Stomach (tissue), 9 donors: ENCODE data around the gene STARD7. TPM values are rescaled to one million over a fixed set of nuclear protein-coding genes. Genes with fewer than 3 reads are reported as not detected.
"Not testable (repeated sequence)": the region's sequence is repeated elsewhere in the genome, so short reads cannot be mapped to it uniquely, and the experiment has no call there.

Experiments used
- DNase-seq, 2 donors: peaks; one replicate each; pipeline versions ENCODE4 v3.0.0 to v3.0.0-alpha.2; 2013 to 2019
- H3K27ac ChIP-seq, 5 donors: fragments of 200-600 bp in 4 of 5; sonication (generic) in 4 of 5; one replicate each; pipeline ENCODE4 v1.5.1; 2013 to 2019; ENCODE audit warnings: mild to moderate bottlenecking in 1 of 5, moderate library complexity in 1 of 5
- H3K27me3 ChIP-seq, 3 donors: fragments of 200-600 bp; sonication (generic); one replicate each; pipeline ENCODE4 v1.5.1; 2017 to 2019; ENCODE audit warnings: mixed run types in 1 of 3
- H3K36me3 ChIP-seq, 4 donors: fragments of 200-600 bp; sonication (generic); 1 replicate in 3 of 4; 2 replicates in 1 of 4; pipeline ENCODE4 v1.5.1; 2016 to 2019
- H3K4me1 ChIP-seq, 4 donors: fragments of 200-600 bp; sonication (generic); one replicate each; pipeline ENCODE4 v1.5.1; 2016 to 2019
- H3K4me3 ChIP-seq, 4 donors: fragments of 200-600 bp; sonication (generic) in 3 of 4; one replicate each; pipeline ENCODE4 v1.5.1; 2016 to 2019; ENCODE audit warnings: mild to moderate bottlenecking in 1 of 4
- H3K9me3 ChIP-seq, 4 donors: fragments of 200-600 bp; sonication (generic); one replicate each; pipeline ENCODE4 v1.5.1; 2016 to 2019
- CTCF ChIP-seq, 7 experiments: fragments of 450-650 bp in 4 of 7; fragments of 200-600 bp in 3 of 7; sonication (generic) in 3 of 7; IDR thresholded peaks; one replicate each; pipeline ENCODE4 v1.5.1; 2016 to 2019; ENCODE audit warnings: antibody characterized with exemption in 7 of 7, control low read depth in 2 of 7, mild to moderate bottlenecking in 1 of 7
- EP300 ChIP-seq: sonication (generic); formaldehyde crosslinking; IDR thresholded peaks from one replicate; pipeline ENCODE4 v1.6.1; 2017; ENCODE audit warnings: antibody characterized with exemption
- POLR2A ChIP-seq, 4 donors: fragments of 450-650 bp; IDR thresholded peaks; one replicate each; pipeline ENCODE4 v1.6.1; 2016; ENCODE audit warnings: antibody characterized with exemption in 4 of 4, control low read depth in 2 of 4, mild to moderate bottlenecking in 1 of 4, moderate library complexity in 1 of 4
- POLR2AphosphoS5 ChIP-seq, 3 donors: sonication (generic); formaldehyde crosslinking; IDR thresholded peaks; one replicate each; pipeline ENCODE4 v1.6.1; 2016; ENCODE audit warnings: antibody characterized with exemption in 3 of 3
- WGBS, 5 donors: extraction: QIAGEN DNeasy Blood & Tissue Kit in 3 of 5; methylation state at CpG; one replicate each; pipeline versions ENCODE4 v1.1.5 to v1.1.7; 2013 to 2018; 5-methylcytosine and 5-hydroxymethylcytosine counted together
- intact Hi-C: fragments of 100-400 bp; cut with DNase I; formaldehyde crosslinking; loops from one replicate; pipeline ENCODE4 v1.15.1; 2023; ENCODE audit warnings: low total_unique reads
- polyA plus RNA-seq, 3 donors: library from polyadenylated mRNA; stranded (reverse); fragments of 200-250 nt; gene quantifications; one replicate each; pipeline ENCODE4 v1.2.3, GENCODE V29; 2013
- total RNA-seq, 5 donors: library from RNA; depleted of rRNA; stranded (reverse); fragments of >200 nt; gene quantifications; one replicate each; pipeline versions ENCODE4 v1.1.0 to v1.2.3, GENCODE V29; 2014 to 2016
- donor health status: healthy with polysubstance abuse.
- donor health status: Bipolar disorder and iron deficiency.
- donor health status: healthy.

STARD7 gene
- total and polyA plus RNA-seq, 8 donors, result 30.3 to 165 (median 48.7) TPM

DNA sequence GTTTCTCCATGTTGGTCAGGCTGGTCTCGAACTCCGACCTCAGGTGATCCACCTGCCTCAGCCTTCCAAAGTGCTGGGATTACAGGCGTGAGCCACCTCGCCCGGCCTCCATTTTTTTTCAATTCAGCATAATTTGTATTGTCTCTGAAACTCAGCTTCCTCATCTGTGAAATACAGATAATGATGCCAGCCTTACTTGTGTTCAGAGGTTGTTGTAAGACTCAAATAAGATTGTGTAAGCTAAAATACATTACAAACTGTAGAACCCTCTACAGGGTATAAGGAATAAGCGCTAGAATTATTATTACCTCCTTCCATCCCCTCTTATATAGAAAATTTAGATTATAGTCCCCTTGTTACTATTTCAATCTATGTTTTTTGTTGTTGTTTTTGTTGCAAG lies 24.8 kb upstream of the STARD7 start:
- no peak for TF ChIP-seq POLR2A (IDR thresholded peaks at IDR 0.05)
- TF ChIP-seq EP300, result no peak
- TF ChIP-seq CTCF (IDR thresholded peaks at IDR 0.05), result no peak
- TF ChIP-seq POLR2AphosphoS5 (IDR thresholded peaks at IDR 0.05), result no peak
- no peak for DNase-seq
- no peaks in the 10 kb centered on the region for H3K4me1 ChIP-seq
- no peaks in the 10 kb centered on the region for H3K9me3 ChIP-seq
- H3K27me3 ChIP-seq, result no peaks in the 10 kb centered on the region
- WGBS, 5 donors, result 87 to 98% (median 91%) methylated on average over 6 of the region's 6 CpGs
- intact Hi-C loops, result no loop called here
- H3K4me3 ChIP-seq, result no peak overlapping the region
- H3K27ac ChIP-seq, result no peak overlapping the region
- H3K36me3 ChIP-seq, result peaks cover 0 to 8% (median 0%) of the 10 kb centered on the region in 4 donors

DNA sequence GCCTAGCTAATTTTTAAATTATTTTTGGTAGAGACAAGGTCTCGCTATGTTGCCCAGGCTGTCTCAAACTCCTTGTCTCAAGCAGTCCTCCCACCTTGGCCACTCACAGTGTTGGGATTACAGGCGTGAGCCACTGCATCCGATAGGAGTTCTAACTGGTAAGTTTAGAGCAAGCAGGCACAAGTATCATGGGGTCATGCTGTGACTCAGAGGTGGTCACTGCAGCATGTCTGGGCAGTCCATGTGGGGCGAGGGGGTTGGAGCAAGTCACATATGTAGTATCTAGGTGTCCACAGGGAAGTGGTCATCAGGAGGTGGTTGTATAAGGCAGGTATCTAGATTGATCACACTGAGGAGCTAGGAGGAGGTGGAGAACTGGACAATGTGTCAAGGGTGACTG lies 22.7 kb upstream of the STARD7 start:
- Histone ChIP-seq H3K4me1 (no peaks in the 10 kb centered on the region), H3K9me3 (no peaks in the 10 kb centered on the region), H3K27me3 (no peaks in the 10 kb centered on the region), H3K27ac (no peak overlapping the region), H3K36me3 (no peaks in the 10 kb centered on the region), H3K4me3 (no peak overlapping the region)
- intact Hi-C loops, result no loop called here
- 87 to 99% (median 98%) methylated on average over 4 of the region's 4 CpGs for WGBS, 5 donors
- TF ChIP-seq CTCF (IDR thresholded peaks at IDR 0.05) (no peak), POLR2A (IDR thresholded peaks at IDR 0.05) (no peak), POLR2AphosphoS5 (IDR thresholded peaks at IDR 0.05) (no peak), EP300 (no peak)
- no peak for DNase-seq

DNA sequence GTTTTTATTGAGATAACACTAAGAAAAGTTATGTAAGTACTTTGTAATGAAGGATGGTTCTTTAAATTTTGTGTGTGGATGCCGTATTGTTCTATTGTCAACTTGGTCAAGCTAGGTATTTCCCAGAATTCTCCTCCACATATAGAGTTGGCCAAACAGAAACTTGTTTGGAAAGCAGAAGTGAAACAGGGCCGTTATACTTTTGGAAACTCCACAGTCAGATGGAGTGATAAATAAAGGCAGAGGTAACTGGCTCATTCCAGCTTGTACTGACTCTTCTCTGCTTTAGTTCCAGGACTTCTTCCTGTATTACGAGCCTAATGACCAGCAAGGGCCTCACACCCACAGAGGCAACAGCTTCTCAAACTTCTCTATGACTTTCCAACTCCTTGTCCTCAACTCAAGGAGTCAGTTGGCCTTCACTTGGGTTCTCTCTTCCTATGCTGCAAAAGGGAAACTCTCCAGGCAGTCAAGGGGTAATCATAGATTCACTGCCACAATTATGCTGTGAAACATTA lies 16.4 kb upstream of the STARD7 start:
- peak overlapping the region in 1 of 5 donors; percentile 44 for H3K27ac ChIP-seq
- peak in 1 of 2 donors; percentile 39 for DNase-seq
- H3K9me3 ChIP-seq, result no peaks in the 10 kb centered on the region
- WGBS, 5 donors, result 44 to 63% (median 58%) methylated on average over 3 of the region's 3 CpGs
- peaks cover 0 to 3% (median 0%) of the 10 kb centered on the region in 4 donors for H3K4me1 ChIP-seq
- H3K27me3 ChIP-seq, result no peaks in the 10 kb centered on the region
- H3K36me3 ChIP-seq, result no peaks in the 10 kb centered on the region
- TF ChIP-seq CTCF (IDR thresholded peaks at IDR 0.05) (no peak), EP300 (no peak), POLR2A (IDR thresholded peaks at IDR 0.05) (no peak), POLR2AphosphoS5 (IDR thresholded peaks at IDR 0.05) (no peak)
- no peak overlapping the region for H3K4me3 ChIP-seq
- intact Hi-C loops, result no loop called here

- DNase-seq, H3K27ac ChIP-seq, H3K4me1 ChIP-seq, H3K27me3 ChIP-seq, intact Hi-C loops, H3K9me3 ChIP-seq, H3K4me3 ChIP-seq, H3K36me3 ChIP-seq: not testable (repeated sequence)
- 81 to 97% (median 88%) methylated on average over 1 of the region's 1 CpG for WGBS, 5 donors
These were observed 12.5 kb upstream of the STARD7 start for GRCh38 chr2:96221106-96221505.

- H3K36me3 ChIP-seq, H3K27ac ChIP-seq, H3K4me3 ChIP-seq, DNase-seq, H3K9me3 ChIP-seq, H3K4me1 ChIP-seq, H3K27me3 ChIP-seq: not testable (repeated sequence)
- 84 to 97% (median 91%) methylated on average over 2 to 4 of the region's 4 CpGs for whole genome bisulfite sequencing, 5 donors
- intact Hi-C loops, result loop anchor here (10.0 kb wide), 1 partner anchor 45 kb away; the partner anchor contains the start of genes CIAO1 and TMEM127
These were observed 11.3 kb upstream of the STARD7 start for GRCh38 chr2:96219959-96220358.
